Measurements from ENCODE around the gene BMF.

Gene BMF

GRCh38 chr15:40048211-40048792 is 60.4 kb downstream of the BMF start:
- no peak for DNase-seq (ENCODE audit: low read depth)

GRCh38 chr15:40047415-40048210 is 61.1 kb downstream of the BMF start:
- no peak for DNase-seq (ENCODE audit: low read depth)

GRCh38 chr15:40046721-40047414 is 61.8 kb downstream of the BMF start:
- no peak for DNase-seq (ENCODE audit: low read depth)

GRCh38 chr15:40045572-40046217 is 63.0 kb downstream of the BMF start:
- DNase-seq (ENCODE audit: low read depth) = no peak

GRCh38 chr15:40044717-40045571 is 63.7 kb downstream of the BMF start:
- peak; percentile 67 for DNase-seq (ENCODE audit: low read depth)

- DNase-seq (ENCODE audit: low read depth) = no peak
Observed at GRCh38 chr15:40043927-40044716, 64.6 kb downstream of the BMF start.

- DNase-seq (ENCODE audit: low read depth) = no peak
Observed at GRCh38 chr15:40042791-40043320, 65.8 kb downstream of the BMF start.

GRCh38 chr15:40040770-40041169 is 67.9 kb downstream of the BMF start:
- no peak for DNase-seq (ENCODE audit: low read depth)

GRCh38 chr15:40040293-40040635 is 68.4 kb downstream of the BMF start:
- DNase-seq (ENCODE audit: low read depth) = no peak

GRCh38 chr15:40038638-40039543 is 69.8 kb downstream of the BMF start, which contains the start of gene SRP14:
Gene SRP14, minus strand, starts transcription at chr15:40039181. Its CDS starts 65 bp downstream, at chr15:40039116.
- DNase-seq (ENCODE audit: low read depth) = peak; percentile 91

- DNase-seq (ENCODE audit: low read depth) = no peak
Observed at GRCh38 chr15:40038275-40038637, 70.4 kb downstream of the BMF start.
